Left ventricle myocardium inferior (tissue), 1 donor: ENCODE results near the gene VPS37B. TPM values are rescaled to one million over a fixed set of nuclear protein-coding genes. Genes with fewer than 3 reads are reported as not detected.
A peak's percentile ranks its signal among the peaks of the same experiment; 100 is the strongest.

Source experiments
- DNase-seq: peaks from one replicate; pipeline ENCODE4 v3.0.0-alpha.2; 2020
- H3K27ac ChIP-seq: fragments of 200-600 bp; replicated peaks from 2 replicates; pipeline ENCODE4 v1.8.0; 2021
- H3K27me3 ChIP-seq: fragments of 200-600 bp; 2 replicates; pipeline ENCODE4 v1.8.0; 2021; ENCODE audit warnings: low read depth
- H3K36me3 ChIP-seq: fragments of 200-600 bp; 2 replicates; pipeline ENCODE4 v1.8.0; 2021
- H3K4me1 ChIP-seq: fragments of 200-600 bp; 2 replicates; pipeline ENCODE4 v1.8.0; 2021
- H3K4me3 ChIP-seq: fragments of 200-600 bp; 2 replicates; pipeline ENCODE4 v1.8.0; 2021; ENCODE audit warnings: mild to moderate bottlenecking, moderate library complexity
- H3K9me3 ChIP-seq: fragments of 200-600 bp; replicated peaks from 2 replicates; pipeline ENCODE4 v1.8.0; 2021
- intact Hi-C: fragments of 100-400 bp; cut with micrococcal nuclease; formaldehyde crosslinking; loops from one replicate; pipeline ENCODE4 v1.11.0; 2022
- total RNA-seq: library from RNA; stranded (reverse); fragmentation: NEBNext Ultra II Directional; extraction: Animal tissue kit (Norgen Biotek cat#: 25700); gene quantifications from one replicate; pipeline ENCODE4 v1.2.1, GENCODE V29; 2021
- TF ChIP-seq, protein P1 (sequence below): fragments of 200-600 bp; IDR thresholded peaks from 2 replicates; pipeline ENCODE4 v1.8.0; 2021; ENCODE audit warnings: antibody characterized with exemption, mild to moderate bottlenecking, borderline replicate concordance
- donor health status: DM: no; HTN: yes; CAD: no; lungs with severe emphysema.

VPS37B gene
- total RNA-seq, 1 donor from 2014 or later, result 13.3 TPM

DNA sequence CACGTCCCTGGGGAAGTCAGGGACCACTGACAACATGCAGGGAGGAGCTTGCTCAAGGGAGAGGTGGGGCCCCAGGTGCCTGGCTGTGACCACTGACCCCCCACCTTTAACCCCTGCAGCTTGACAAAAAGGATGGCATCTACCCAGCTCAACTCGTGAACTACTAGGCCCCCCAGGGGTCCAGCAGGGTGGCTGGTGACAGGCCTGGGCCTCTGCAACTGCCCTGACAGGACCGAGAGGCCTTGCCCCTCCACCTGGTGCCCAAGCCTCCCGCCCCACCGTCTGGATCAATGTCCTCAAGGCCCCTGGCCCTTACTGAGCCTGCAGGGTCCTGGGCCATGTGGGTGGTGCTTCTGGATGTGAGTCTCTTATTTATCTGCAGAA is 34.3 kb downstream of the VPS37B start:
- peaks cover 64% of the 10 kb centered on the region for H3K4me1 ChIP-seq
- no peaks in the 10 kb centered on the region for H3K27me3 ChIP-seq
- TF ChIP-seq, protein P1, sequence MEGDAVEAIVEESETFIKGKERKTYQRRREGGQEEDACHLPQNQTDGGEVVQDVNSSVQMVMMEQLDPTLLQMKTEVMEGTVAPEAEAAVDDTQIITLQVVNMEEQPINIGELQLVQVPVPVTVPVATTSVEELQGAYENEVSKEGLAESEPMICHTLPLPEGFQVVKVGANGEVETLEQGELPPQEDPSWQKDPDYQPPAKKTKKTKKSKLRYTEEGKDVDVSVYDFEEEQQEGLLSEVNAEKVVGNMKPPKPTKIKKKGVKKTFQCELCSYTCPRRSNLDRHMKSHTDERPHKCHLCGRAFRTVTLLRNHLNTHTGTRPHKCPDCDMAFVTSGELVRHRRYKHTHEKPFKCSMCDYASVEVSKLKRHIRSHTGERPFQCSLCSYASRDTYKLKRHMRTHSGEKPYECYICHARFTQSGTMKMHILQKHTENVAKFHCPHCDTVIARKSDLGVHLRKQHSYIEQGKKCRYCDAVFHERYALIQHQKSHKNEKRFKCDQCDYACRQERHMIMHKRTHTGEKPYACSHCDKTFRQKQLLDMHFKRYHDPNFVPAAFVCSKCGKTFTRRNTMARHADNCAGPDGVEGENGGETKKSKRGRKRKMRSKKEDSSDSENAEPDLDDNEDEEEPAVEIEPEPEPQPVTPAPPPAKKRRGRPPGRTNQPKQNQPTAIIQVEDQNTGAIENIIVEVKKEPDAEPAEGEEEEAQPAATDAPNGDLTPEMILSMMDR, result no peak
- no peak for DNase-seq
- no peak overlapping the region for H3K4me3 ChIP-seq
- intact Hi-C loops, result loop anchor here (5.0 kb wide), 1 partner anchor 91 kb away; no protein-coding TSS in a partner anchor
- peaks cover 3% of the 10 kb centered on the region for H3K36me3 ChIP-seq
- no peaks in the 10 kb centered on the region for H3K9me3 ChIP-seq
- peak overlapping the region; percentile 76 for H3K27ac ChIP-seq

GRCh38 chr12:122860854-122861586 is 34.9 kb downstream of the VPS37B start:
- no peak for DNase-seq
- TF ChIP-seq, protein P1, result no peak

GRCh38 chr12:122860040-122860853 is 35.7 kb downstream of the VPS37B start:
- DNase-seq, result peak; percentile 85
- intact Hi-C loops, result loop anchor here (5.0 kb wide), 1 partner anchor 92 kb away; no protein-coding TSS in a partner anchor
- Histone ChIP-seq H3K36me3 (peaks cover 11% of the 10 kb centered on the region), H3K4me1 (peaks cover 50% of the 10 kb centered on the region), H3K4me3 (no peak overlapping the region), H3K27ac (peak overlapping the region; percentile 76), H3K27me3 (no peaks in the 10 kb centered on the region), H3K9me3 (no peaks in the 10 kb centered on the region)
- TF ChIP-seq, protein P1, result peak; percentile 91

More at GRCh38 chr12:122860854-122861586, 34.9 kb downstream of the VPS37B start:
- peak overlapping the region; percentile 76 for H3K27ac ChIP-seq
- H3K27me3 ChIP-seq, result no peaks in the 10 kb centered on the region
- no peak overlapping the region for H3K4me3 ChIP-seq
- H3K4me1 ChIP-seq, result peaks cover 58% of the 10 kb centered on the region
- H3K9me3 ChIP-seq, result no peaks in the 10 kb centered on the region
- intact Hi-C loops, result loop anchor here (5.0 kb wide), 1 partner anchor 91 kb away; no protein-coding TSS in a partner anchor
- peaks cover 5% of the 10 kb centered on the region for H3K36me3 ChIP-seq

DNA sequence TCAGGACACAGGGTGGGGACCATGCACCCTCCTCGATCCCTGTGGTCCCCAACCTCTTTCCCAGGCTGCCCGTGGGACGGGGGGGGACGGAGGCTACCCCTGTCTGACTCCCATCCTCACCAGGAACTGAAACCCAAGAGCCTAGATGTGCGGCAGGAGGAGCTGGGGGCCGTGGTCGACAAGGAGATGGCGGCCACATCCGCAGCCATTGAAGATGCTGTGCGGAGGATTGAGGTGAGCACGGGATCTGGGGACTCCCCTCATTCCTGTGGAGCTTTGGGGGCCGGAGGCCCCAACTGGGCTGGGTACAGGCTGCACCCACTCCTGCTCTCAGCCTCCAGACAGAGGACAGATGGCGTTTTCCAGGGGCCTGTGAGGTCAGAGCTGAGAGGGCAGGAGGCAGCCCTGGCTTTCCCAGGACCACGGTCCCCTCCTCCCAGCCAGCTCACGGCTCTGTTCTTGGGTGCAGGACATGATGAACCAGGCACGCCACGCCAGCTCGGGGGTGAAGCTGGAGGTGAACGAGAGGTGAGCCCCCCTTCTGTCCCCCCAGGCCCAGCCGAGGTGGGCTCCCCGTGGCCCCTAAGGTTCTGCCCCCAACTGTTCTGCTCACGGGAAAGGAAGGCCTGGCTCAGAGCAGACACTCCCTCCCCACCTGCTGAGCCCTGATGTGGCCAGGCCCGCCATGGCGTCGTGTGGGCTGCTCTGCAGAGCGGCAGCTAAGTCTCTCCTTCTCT is 36.5 kb downstream of the VPS37B start:
- DNase-seq, result no peak
- H3K4me3 ChIP-seq, result no peak overlapping the region
- TF ChIP-seq, protein P1, result no peak
- no peaks in the 10 kb centered on the region for H3K27me3 ChIP-seq
- H3K27ac ChIP-seq, result peak overlapping the region; percentile 76
- H3K4me1 ChIP-seq, result peaks cover 43% of the 10 kb centered on the region
- intact Hi-C loops, result loop anchor here (5.0 kb wide), 1 partner anchor 93 kb away; no protein-coding TSS in a partner anchor
- H3K9me3 ChIP-seq, result no peaks in the 10 kb centered on the region
- H3K36me3 ChIP-seq, result peaks cover 13% of the 10 kb centered on the region
